Breast epithelium (tissue), 3 donors: ENCODE results near the gene ZNF3.

Source experiments
- CTCF ChIP-seq, 3 donors: fragments of 450-650 bp; IDR thresholded peaks; one replicate each; pipeline ENCODE4 v1.5.1; 2016 to 2017; ENCODE audit warnings: antibody characterized with exemption in 3 of 3, mild to moderate bottlenecking in 3 of 3, moderate library complexity in 3 of 3
- POLR2AphosphoS5 ChIP-seq, 3 donors: sonication (generic); formaldehyde crosslinking; IDR thresholded peaks; one replicate each; pipeline ENCODE4 v1.6.1; 2017; ENCODE audit warnings: antibody characterized with exemption in 3 of 3

- TF ChIP-seq CTCF (IDR thresholded peaks at IDR 0.05) (no peak), POLR2AphosphoS5 (IDR thresholded peaks at IDR 0.05) (peak; percentile 84 to 95 (median 85))
Observed at GRCh38 chr7:100126931-100127865, 45.7 kb upstream of the ZNF3 start, which contains the start of gene MBLAC1.
